Left ventricle myocardium superior (tissue), 1 donor: ENCODE measurements around the gene C4B. TPM values are rescaled to one million over a fixed set of nuclear protein-coding genes. Genes with fewer than 3 reads are reported as not detected.
"Not testable (repeated sequence)": the region's sequence is repeated elsewhere in the genome, so short reads cannot be mapped to it uniquely, and the experiment has no call there.

ENCODE experiments used
- ATAC-seq: fragments of 200-7000 bp; cut with Tn5 transposase; one replicate; pipeline ENCODE4 v1.9.1; 2020; ENCODE audit warnings: mild to moderate bottlenecking, moderate library complexity
- DNase-seq: peaks from one replicate; pipeline ENCODE4 v3.0.0-alpha.2; 2020
- intact Hi-C: fragments of 100-400 bp; cut with micrococcal nuclease; formaldehyde crosslinking; loops from one replicate; pipeline ENCODE4 v1.11.0; 2022
- total RNA-seq: library from RNA; stranded (reverse); fragmentation: NEBNext Ultra II Directional; extraction: Animal tissue kit (Norgen Biotek cat#: 25700); gene quantifications from one replicate; pipeline ENCODE4 v1.2.1, GENCODE V29; 2021
- donor health status: DM: no; HTN: yes; CAD: no; lungs with severe emphysema.

C4B gene
- total RNA-seq, 1 donor from 2014 or later = 84.0 TPM

DNA sequence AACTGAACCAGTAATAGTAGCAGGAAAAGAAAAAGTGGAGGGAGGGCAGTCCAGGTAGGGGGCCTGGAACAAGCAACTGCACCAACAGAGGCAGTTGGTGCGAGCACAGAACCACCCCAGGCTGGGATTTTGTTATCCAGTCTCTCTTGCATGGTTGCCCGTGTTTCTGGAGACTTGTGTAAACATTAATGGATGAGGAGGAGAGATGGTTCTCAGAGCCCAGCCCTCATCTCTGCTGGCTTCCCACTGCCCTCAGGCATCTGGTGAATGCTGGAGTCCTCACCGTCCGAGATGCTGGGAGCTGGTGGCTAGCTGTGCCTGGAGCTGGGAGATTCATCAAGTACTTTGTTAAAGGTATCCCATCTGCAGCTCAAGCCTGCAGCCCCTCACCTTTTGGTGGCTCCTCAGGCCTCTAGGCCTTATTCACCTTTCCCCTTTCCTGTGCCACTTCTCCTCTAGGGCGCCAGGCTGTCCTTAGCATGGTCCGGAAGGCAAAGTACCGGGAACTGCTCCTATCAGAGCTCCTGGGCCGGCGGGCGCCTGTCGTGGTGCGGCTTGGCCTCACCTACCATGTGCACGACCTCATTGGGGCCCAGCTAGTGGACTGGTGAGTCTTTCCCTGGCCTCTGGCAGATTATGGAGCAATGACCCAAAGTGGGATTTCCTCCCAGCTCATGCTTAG lies 34.3 kb upstream of the C4B start:
- intact Hi-C loops, ATAC-seq, DNase-seq: not testable (repeated sequence)

DNA sequence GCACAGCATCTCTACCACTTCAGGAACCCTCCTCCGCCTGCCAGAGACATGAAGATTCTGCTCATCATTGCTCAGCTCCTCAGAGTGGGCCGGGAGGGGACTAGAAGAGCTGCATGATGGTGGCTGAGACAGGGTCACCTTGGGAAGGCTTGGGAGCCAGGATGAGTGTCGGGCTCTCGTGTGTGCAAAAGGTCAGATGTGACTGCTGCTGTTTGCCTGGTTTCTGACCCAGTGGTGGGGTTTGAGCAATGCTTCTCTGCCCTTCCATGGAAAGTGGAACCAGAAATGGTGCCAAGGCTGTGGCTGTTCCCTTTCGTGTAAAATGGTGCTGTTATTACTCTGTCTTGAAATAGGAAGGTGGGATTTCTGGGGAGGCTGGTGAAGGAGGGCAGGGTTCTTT lies 33.6 kb upstream of the C4B start:
- ATAC-seq, intact Hi-C loops, DNase-seq: not testable (repeated sequence)

DNA sequence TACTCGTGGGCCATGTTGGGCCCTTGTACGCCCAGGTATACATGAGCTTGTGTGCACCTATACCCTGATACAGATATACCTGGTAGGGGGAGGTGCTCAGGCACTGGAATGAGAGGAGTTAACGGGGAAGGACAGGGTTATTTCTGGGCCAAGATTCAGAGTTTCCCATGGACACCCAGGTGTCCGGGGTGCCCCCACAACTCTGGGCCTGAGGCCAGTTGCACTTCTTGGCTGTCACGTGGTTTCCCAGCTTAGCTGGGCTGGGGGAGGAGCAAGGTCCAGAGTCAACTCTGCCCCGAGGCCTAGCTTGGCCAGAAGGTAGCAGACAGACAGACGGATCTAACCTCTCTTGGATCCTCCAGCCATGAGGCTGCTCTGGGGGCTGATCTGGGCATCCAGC lies 32.9 kb upstream of the C4B start, which contains the start of gene C4A:
C4A (plus strand) TSS at position 314 of the 400 bp plus-strand sequence; CDS start at position 365, 51 bp downstream.
- intact Hi-C loops, DNase-seq: not testable (repeated sequence)
- peak; percentile 90 for ATAC-seq

DNA sequence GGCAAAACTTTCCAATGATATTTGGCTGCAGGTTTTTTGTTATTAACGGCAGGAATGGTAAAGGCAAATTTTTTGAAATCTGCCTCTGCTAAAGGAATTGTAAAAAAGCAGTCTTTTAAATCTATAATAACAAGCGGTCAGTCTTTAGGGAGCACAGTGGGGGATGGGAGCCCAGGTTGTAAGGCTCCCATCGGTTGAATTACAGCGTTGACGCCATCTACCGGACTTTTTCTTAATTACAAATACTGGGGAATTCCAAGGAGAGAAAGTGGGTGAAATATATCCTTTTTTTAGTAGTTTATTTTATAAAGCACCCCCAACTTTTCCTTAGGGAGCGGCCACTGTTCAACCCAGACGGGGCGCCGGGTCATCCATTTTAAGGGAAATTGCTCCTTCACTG lies 25.2 kb upstream of the C4B start:
- DNase-seq, ATAC-seq, intact Hi-C loops: not testable (repeated sequence)

DNA sequence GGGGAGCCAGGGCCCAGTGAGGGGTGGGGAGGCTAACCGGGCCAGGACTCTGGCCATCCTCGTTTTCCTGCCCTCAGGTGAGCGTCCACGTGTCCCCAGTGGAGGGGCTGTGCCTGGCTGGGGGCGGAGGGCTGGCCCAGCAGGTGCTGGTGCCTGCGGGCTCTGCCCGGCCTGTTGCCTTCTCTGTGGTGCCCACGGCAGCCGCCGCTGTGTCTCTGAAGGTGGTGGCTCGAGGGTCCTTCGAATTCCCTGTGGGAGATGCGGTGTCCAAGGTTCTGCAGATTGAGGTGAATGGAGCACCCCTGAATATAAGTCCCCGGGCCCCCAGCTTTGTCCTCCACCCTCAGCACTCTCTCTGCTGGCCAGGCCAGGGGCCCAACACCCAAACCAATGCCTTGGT lies 20.2 kb upstream of the C4B start:
- intact Hi-C loops, ATAC-seq, DNase-seq: not testable (repeated sequence)

DNA sequence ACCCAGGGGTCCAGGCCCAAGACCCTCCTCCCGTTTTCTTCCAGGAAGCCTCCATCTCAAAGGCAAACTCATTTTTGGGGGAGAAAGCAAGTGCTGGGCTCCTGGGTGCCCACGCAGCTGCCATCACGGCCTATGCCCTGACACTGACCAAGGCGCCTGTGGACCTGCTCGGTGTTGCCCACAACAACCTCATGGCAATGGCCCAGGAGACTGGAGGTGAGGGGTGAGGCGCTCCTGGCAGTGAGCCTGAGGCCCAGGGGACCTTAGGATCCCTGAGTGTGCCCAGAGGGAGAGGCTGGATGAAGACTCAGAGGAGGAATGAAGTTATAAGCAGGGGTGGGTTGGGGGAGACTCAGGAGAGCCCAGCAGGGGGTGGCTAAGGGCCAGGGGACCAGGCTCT lies 18.2 kb upstream of the C4B start:
- DNase-seq, ATAC-seq, intact Hi-C loops: not testable (repeated sequence)

DNA sequence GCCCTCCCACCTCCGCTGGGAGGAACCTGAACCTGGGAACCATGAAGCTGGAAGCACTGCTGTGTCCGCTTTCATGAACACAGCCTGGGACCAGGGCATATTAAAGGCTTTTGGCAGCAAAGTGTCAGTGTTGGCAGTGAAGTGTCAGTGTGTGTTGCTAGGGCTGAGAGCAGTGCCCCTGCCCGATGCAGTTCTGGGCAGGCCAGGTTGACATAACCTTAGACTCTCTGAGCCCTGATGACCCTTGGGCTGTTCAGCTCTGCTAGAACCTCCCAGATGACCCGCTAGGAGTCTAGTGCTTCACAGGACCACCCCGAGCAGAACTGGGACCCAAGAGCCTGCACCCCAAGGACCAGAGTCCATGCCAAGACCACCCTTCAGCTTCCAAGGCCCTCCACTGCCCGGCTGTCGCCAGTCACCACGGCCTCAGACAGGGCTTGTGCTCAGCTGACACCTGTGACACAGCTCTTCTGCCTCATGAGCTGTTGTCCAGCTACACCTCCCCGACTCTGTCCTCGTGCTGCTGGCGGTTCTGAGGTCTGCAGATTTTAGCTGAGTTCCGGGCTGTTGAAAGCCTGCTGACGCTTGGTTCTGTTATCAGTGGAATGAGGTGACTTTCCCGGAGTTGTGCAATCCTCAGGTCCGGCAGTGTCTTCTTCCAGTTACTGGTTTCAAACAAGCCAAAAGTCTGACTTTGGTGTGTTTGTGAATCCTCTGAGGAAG lies 11.9 kb upstream of the C4B start:
- intact Hi-C loops, DNase-seq: not testable (repeated sequence)
- ATAC-seq = peak; percentile 50

DNA sequence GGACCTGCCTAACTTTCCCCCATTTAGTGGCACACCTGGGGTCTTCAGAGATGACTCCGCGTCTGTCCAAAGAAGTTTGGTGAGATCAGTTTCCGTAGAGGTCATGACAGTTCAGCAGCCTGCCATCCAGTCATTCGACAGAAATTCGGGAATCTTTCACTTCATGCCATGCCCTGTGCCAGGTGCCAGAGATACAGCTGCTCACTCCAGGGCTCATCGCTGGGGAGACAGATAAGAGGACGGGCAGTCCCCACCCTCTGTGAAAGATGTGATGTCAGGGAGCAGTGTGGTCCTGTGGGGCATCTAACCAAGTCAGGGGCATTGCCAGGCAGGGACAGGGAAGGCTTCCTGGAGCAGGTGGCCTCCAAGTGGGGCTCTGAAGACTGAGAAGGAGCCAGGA lies 11.3 kb upstream of the C4B start:
- DNase-seq, intact Hi-C loops: not testable (repeated sequence)
- peak; percentile 3 for ATAC-seq

DNA sequence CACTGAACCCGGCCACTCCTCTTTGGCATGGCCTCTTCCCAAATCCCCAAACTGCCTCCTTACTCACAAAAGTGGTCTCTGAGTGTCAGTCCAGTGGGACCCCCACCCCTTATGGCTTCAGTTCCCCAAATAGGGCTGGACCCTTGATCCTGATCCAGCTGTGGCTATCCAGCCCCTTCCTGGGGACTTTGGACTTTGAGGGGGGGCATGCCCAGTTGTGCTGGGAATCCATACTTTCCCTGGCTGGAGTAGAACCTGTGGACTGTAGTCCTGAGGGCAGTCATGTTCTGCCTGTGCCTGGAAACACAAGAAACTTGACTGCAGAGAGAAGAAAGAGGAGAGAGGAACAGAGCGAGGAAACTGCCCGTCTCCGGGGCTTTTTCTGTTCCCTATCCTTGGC lies 10.2 kb upstream of the C4B start:
- intact Hi-C loops, DNase-seq: not testable (repeated sequence)

DNA sequence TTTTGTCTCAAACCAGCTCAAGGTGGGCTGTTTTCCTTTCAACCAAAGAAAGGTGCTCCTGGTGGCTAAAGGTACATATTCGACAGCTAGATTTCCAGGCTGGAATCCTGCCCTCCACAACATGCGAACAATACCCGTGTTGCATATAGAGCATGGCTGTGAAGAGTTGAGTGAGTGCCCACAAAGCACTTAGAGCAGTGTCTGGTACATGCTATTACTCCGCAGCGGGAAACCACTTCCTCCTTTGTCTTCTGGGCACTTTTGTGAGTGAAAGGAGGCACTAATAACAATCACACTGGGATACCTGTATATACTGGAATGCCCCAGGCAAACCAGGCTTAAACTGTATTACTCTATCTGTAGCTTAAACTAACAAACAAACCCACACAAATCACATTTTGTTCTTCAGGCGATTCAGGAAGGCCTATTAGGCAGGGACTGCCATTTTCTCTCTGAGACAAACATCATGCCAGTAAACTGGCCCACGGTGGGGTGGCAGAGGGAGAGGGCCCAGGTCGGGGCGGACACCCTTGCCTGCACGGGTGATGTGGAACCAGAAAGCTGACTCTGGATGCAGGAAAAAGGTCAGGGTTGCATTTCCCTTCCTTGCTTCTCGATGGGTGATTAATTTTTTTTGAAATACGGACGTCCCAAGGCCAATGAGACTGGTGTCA lies 9.6 kb upstream of the C4B start:
- ATAC-seq, DNase-seq: not testable (repeated sequence)

More for the DNA sequence above, 10.2 kb upstream of the C4B start:
- ATAC-seq = not testable (repeated sequence)

DNA sequence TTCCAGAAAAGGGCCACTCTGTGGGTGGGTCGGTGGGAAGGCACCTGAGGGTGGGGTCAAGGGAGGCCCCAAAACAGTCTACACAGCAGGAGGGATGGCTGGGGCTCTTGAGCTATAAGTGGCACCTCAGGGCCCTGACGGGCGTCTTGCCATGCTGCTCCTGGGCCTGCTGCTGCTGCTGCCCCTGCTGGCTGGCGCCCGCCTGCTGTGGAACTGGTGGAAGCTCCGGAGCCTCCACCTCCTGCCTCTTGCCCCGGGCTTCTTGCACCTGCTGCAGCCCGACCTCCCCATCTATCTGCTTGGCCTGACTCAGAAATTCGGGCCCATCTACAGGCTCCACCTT lies 9.1 kb upstream of the C4B start:
- intact Hi-C loops = not testable (repeated sequence)
- DNase-seq = peak; percentile 49
- peak; percentile 35 for ATAC-seq

More for the DNA sequence above, 9.6 kb upstream of the C4B start:
- intact Hi-C loops = not testable (repeated sequence)

DNA sequence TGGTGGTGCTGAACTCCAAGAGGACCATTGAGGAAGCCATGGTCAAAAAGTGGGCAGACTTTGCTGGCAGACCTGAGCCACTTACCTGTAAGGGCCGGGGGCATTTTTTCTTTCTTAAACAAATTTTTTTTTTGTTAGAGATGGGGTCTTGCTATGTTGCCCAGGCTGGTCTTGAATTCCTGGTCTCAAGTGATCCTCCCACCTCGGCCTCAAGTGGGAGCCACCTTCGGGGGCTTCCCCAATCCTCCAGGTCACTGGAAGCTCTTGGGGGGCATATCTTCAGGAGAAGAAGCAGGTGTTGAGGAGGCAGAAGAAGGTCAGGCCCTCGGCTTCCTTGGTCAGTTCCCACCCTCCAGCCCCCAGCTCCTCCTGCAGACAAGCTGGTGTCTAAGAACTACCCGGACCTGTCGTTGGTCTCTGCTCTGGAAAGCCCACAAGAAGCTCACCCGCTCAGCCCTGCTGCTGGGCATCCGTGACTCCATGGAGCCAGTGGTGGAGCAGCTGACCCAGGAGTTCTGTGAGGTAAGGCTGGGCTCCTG lies 8.5 kb upstream of the C4B start:
- ATAC-seq, intact Hi-C loops, DNase-seq: not testable (repeated sequence)

DNA sequence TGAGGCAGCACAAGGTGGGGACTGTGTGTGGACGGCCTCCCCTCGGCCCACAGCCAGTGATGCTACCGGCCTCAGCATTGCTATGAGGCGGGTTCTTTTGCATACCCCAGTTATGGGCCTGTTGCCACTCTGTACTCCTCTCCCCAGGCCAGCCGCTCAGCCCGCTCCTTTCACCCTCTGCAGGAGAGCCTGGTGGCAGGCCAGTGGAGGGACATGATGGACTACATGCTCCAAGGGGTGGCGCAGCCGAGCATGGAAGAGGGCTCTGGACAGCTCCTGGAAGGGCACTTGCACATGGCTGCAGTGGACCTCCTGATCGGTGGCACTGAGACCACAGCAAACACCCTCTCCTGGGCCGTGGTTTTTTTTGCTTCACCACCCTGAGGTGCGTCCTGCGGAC lies 7.5 kb upstream of the C4B start:
- ATAC-seq, intact Hi-C loops: not testable (repeated sequence)
- DNase-seq = peak; percentile 12

DNA sequence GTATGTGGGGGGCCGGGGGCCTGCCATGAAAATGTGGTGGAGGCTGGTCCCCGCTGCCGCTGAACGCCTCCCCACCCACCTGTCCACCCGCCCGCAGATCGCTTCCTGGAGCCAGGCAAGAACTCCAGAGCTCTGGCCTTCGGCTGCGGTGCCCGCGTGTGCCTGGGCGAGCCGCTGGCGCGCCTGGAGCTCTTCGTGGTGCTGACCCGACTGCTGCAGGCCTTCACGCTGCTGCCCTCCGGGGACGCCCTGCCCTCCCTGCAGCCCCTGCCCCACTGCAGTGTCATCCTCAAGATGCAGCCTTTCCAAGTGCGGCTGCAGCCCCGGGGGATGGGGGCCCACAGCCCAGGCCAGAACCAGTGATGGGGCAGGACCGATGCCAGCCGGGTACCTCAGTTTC lies 6.6 kb upstream of the C4B start:
- ATAC-seq, intact Hi-C loops, DNase-seq: not testable (repeated sequence)

DNA sequence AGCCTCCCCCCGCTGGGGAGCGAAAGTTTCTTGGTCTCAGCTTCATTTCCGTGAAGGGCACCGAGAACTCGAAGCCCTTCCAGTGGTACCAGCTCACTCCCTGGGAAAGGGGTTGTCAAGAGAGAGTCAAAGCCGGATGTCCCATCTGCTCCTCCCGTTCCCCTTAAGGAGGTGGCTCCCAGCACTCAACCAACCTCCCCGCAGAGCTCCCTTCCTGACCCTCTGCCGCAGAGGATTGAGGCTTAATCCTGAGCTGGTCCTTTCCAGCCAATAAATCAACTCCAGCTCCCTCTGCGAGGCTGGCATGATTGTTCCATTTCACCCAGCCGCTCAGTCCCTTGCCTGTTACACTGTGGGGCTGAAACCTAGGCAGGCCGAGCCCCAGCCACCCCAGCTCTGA lies 6.0 kb upstream of the C4B start:
- DNase-seq, intact Hi-C loops, ATAC-seq: not testable (repeated sequence)

DNA sequence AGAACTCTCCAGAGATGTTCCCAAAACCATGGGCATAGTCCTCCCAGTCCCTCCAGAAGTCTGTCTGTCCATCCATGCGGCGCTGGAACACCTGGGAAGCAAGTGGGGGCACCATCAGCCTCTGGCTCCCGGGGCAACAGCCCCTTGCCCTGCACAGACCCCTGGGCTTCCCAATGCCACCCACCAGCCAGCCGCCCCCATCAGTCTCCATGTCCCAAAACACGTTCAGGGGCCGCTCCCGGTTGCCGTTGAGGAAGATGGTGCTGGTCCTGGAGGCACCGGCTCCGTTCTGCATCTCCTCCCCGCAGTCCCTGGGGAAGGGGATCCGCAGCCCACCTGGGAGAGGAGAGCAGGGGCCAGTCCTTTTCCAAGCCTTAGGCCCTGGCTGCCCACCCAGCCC lies 5.1 kb upstream of the C4B start:
- intact Hi-C loops, ATAC-seq, DNase-seq: not testable (repeated sequence)

DNA sequence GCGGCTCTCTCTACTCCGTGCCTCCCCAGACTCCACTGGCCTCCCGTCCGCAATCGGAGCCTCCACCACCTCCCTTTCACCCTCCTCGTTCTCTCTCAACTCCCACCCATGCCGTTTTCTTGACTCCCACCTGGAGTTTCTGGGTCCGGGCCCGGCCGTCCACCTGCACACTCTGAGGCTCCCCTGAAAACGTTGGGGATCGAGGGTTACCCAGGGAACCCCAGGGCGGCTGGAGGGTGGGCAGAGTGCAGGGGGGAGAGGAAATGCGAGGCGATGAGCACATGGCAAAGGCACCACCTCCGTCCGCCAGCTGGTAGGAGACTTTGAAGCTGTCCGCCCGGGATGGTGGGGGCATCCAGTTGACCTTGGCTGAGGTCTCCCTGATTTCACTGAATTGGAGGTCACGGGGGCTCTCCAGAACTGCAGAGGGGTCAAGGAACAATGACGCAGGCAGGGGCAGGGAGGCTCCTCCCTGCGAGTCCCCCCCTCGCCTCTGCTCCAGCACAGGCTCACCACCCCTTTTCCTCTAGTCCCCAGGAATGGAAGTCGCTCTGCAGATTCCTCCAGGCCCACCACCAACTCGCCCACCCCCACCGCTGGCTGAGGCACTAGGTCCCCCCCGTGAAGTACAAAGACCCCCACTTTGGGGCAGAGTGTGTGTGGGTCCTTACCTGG lies 3.6 kb upstream of the C4B start:
- DNase-seq, ATAC-seq, intact Hi-C loops: not testable (repeated sequence)

DNA sequence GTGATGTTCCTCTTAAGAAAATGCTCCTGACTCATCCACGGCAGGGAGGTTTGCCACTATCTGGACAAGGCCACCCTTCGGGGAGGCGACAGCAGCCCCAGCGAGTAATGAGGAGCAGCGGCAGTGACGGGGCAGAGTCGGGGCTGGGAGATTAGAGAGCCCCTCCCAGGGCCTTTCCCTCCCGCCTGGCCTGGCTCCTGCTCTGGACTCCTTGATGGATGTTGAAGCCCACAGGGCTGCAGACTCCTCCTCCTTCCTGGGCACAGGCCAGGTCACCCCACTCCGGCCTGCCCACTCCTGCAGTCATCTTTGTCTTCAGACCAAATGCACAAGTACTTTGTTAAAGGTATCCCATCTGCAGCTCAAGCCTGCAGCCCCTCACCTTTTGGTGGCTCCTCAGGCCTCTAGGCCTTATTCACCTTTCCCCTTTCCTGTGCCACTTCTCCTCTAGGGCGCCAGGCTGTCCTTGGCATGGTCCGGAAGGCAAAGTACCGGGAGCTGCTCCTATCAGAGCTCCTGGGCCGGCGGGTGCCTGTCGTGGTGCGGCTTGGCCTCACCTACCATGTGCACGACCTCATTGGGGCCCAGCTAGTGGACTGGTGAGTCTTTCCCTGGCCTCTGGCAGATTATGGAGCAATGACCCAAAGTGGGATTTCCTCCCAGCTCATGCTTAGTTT lies 1.5 kb upstream of the C4B start:
- peak; percentile 13 for ATAC-seq
- intact Hi-C loops = not testable (repeated sequence)
- peak; percentile 36 for DNase-seq
